Activated T-helper 17 cell treated with anti-CD3 and anti-CD28 coated beads, Interleukin-2, amount 50 U/mL, for 72 hours (primary cell): ENCODE data around the gene UBE2N. TPM values are rescaled to one million over a fixed set of nuclear protein-coding genes. Genes with fewer than 3 reads are reported as not detected.
"Not testable (repeated sequence)": the region's sequence is repeated elsewhere in the genome, so short reads cannot be mapped to it uniquely, and the experiment has no call there.

Experiments used
- ATAC-seq: fragments of 150-1000 bp; cut with Tn5 transposase; replicated peaks from 2 replicates; pipeline ENCODE4 v1.10.0; 2021; ENCODE audit warnings: mild to moderate bottlenecking, moderate library complexity
- H3K27ac Mint-ChIP-seq: one replicate; pipeline ENCODE4 v1.8.0; 2022; ENCODE audit warnings: mixed read lengths
- H3K27me3 Mint-ChIP-seq: one replicate; pipeline ENCODE4 v1.8.0; 2022; ENCODE audit warnings: mixed read lengths
- H3K36me3 Mint-ChIP-seq: one replicate; pipeline ENCODE4 v1.8.0; 2022; ENCODE audit warnings: low read depth, mild to moderate bottlenecking, mixed read lengths
- H3K4me1 Mint-ChIP-seq: one replicate; pipeline ENCODE4 v1.8.0; 2022; ENCODE audit warnings: mixed read lengths
- H3K4me3 Mint-ChIP-seq: one replicate; pipeline ENCODE4 v1.8.0; 2022; ENCODE audit warnings: mild to moderate bottlenecking, mixed read lengths
- H3K9me3 Mint-ChIP-seq: one replicate; pipeline ENCODE4 v1.8.0; 2022; ENCODE audit warnings: mixed read lengths
- total RNA-seq, 2 donors: library from RNA; stranded (reverse); gene quantifications; one replicate each; pipeline ENCODE4 v1.2.3, GENCODE V29; 2022

The UBE2N gene
- total RNA-seq, 2 donors from 2014 or later, result 128 to 252 TPM

- H3K27me3 Mint-ChIP-seq, H3K27ac Mint-ChIP-seq, ATAC-seq, H3K9me3 Mint-ChIP-seq, H3K4me3 Mint-ChIP-seq: not testable (repeated sequence)
- H3K4me1 Mint-ChIP-seq, result peaks cover 25% of the 10 kb centered on the region
- peaks cover 15% of the 10 kb centered on the region for H3K36me3 Mint-ChIP-seq
These were observed 9.7 kb downstream of the UBE2N start for GRCh38 chr12:93432031-93432430.

- no peaks in the 10 kb centered on the region for H3K9me3 Mint-ChIP-seq
- peak overlapping the region; percentile 67 for H3K27ac Mint-ChIP-seq
- H3K4me1 Mint-ChIP-seq, result peaks cover 29% of the 10 kb centered on the region
- H3K36me3 Mint-ChIP-seq, result peaks cover 7% of the 10 kb centered on the region
- no peak for ATAC-seq
- H3K4me3 Mint-ChIP-seq, result peak overlapping the region; percentile 36
- H3K27me3 Mint-ChIP-seq, result no peaks in the 10 kb centered on the region
These were observed 11.5 kb downstream of the UBE2N start for GRCh38 chr12:93430280-93430679.

- Mint-ChIP-seq H3K4me3 (peak overlapping the region; percentile 36), H3K27ac (peak overlapping the region; percentile 67), H3K9me3 (no peaks in the 10 kb centered on the region), H3K4me1 (peaks cover 34% of the 10 kb centered on the region), H3K36me3 (peaks cover 7% of the 10 kb centered on the region), H3K27me3 (no peaks in the 10 kb centered on the region)
- no peak for ATAC-seq
These were observed 11.9 kb downstream of the UBE2N start for GRCh38 chr12:93429852-93430251.

- Mint-ChIP-seq H3K27ac (no peak overlapping the region), H3K4me3 (no peak overlapping the region), H3K4me1 (peaks cover 36% of the 10 kb centered on the region), H3K9me3 (no peaks in the 10 kb centered on the region), H3K27me3 (no peaks in the 10 kb centered on the region), H3K36me3 (peaks cover 7% of the 10 kb centered on the region)
- no peak for ATAC-seq
These were observed 12.3 kb downstream of the UBE2N start for GRCh38 chr12:93429448-93429847.

GRCh38 chr12:93427779-93428564 is 13.8 kb downstream of the UBE2N start:
- no peak for ATAC-seq
- no peaks in the 10 kb centered on the region for H3K27me3 Mint-ChIP-seq
- H3K4me3 Mint-ChIP-seq, result peak overlapping the region; percentile 62
- H3K9me3 Mint-ChIP-seq, result no peaks in the 10 kb centered on the region
- H3K27ac Mint-ChIP-seq, result peak overlapping the region; percentile 7
- H3K36me3 Mint-ChIP-seq, result peaks cover 18% of the 10 kb centered on the region
- peaks cover 47% of the 10 kb centered on the region for H3K4me1 Mint-ChIP-seq

- peak overlapping the region; percentile 62 for H3K4me3 Mint-ChIP-seq
- ATAC-seq, result peak; percentile 81
- H3K27ac Mint-ChIP-seq, result peak overlapping the region; percentile 7
- peaks cover 25% of the 10 kb centered on the region for H3K36me3 Mint-ChIP-seq
- H3K9me3 Mint-ChIP-seq, result no peaks in the 10 kb centered on the region
- peaks cover 57% of the 10 kb centered on the region for H3K4me1 Mint-ChIP-seq
- no peaks in the 10 kb centered on the region for H3K27me3 Mint-ChIP-seq
These were observed 15.3 kb downstream of the UBE2N start for GRCh38 chr12:93426412-93426805.

- peaks cover 25% of the 10 kb centered on the region for H3K36me3 Mint-ChIP-seq
- peak overlapping the region; percentile 62 for H3K4me3 Mint-ChIP-seq
- H3K9me3 Mint-ChIP-seq, result no peaks in the 10 kb centered on the region
These were observed 15.9 kb downstream of the UBE2N start for GRCh38 chr12:93425736-93426411.

GRCh38 chr12:93422050-93422449 is 19.7 kb downstream of the UBE2N start:
- peaks cover 25% of the 10 kb centered on the region for H3K36me3 Mint-ChIP-seq
- H3K9me3 Mint-ChIP-seq, result no peaks in the 10 kb centered on the region
- H3K4me3 Mint-ChIP-seq, result peak overlapping the region; percentile 64
- peaks cover 62% of the 10 kb centered on the region for H3K4me1 Mint-ChIP-seq
- peak overlapping the region; percentile 75 for H3K27ac Mint-ChIP-seq
- ATAC-seq, result no peak
- H3K27me3 Mint-ChIP-seq, result no peaks in the 10 kb centered on the region

More at GRCh38 chr12:93425736-93426411, 15.9 kb downstream of the UBE2N start:
- Mint-ChIP-seq H3K27ac (peak overlapping the region; percentile 7), H3K4me1 (peaks cover 58% of the 10 kb centered on the region), H3K27me3 (no peaks in the 10 kb centered on the region)
- no peak for ATAC-seq

- Mint-ChIP-seq H3K4me3 (peak overlapping the region; percentile 64), H3K4me1 (peaks cover 61% of the 10 kb centered on the region), H3K27me3 (no peaks in the 10 kb centered on the region), H3K36me3 (peaks cover 41% of the 10 kb centered on the region), H3K9me3 (no peaks in the 10 kb centered on the region), H3K27ac (peak overlapping the region; percentile 75)
- ATAC-seq, result no peak
These were observed 22.2 kb downstream of the UBE2N start for GRCh38 chr12:93419388-93420034.

- Mint-ChIP-seq H3K27ac (no peak overlapping the region), H3K4me3 (no peak overlapping the region)
These were observed 23.7 kb downstream of the UBE2N start for GRCh38 chr12:93417967-93418480.

GRCh38 chr12:93415723-93416464 is 25.9 kb downstream of the UBE2N start:
- Mint-ChIP-seq H3K36me3 (peaks cover 37% of the 10 kb centered on the region), H3K4me1 (peaks cover 61% of the 10 kb centered on the region), H3K4me3 (peak overlapping the region; percentile 76), H3K27ac (peak overlapping the region; percentile 94), H3K9me3 (no peaks in the 10 kb centered on the region), H3K27me3 (no peaks in the 10 kb centered on the region)
- peak; percentile 63 for ATAC-seq

More at GRCh38 chr12:93417967-93418480, 23.7 kb downstream of the UBE2N start:
- no peaks in the 10 kb centered on the region for H3K9me3 Mint-ChIP-seq
- ATAC-seq, result no peak
- peaks cover 61% of the 10 kb centered on the region for H3K4me1 Mint-ChIP-seq
- H3K27me3 Mint-ChIP-seq, result no peaks in the 10 kb centered on the region
- H3K36me3 Mint-ChIP-seq, result peaks cover 35% of the 10 kb centered on the region

- Mint-ChIP-seq H3K27me3 (no peaks in the 10 kb centered on the region), H3K9me3 (no peaks in the 10 kb centered on the region), H3K4me3 (no peak overlapping the region), H3K36me3 (peaks cover 65% of the 10 kb centered on the region), H3K4me1 (peaks cover 60% of the 10 kb centered on the region), H3K27ac (peak overlapping the region; percentile 31)
- ATAC-seq, result no peak
These were observed 28.7 kb downstream of the UBE2N start for GRCh38 chr12:93413064-93413463.

- ATAC-seq, H3K4me3 Mint-ChIP-seq, H3K27me3 Mint-ChIP-seq, H3K9me3 Mint-ChIP-seq: not testable (repeated sequence)
- peak overlapping the region; percentile 69 for H3K27ac Mint-ChIP-seq
- H3K36me3 Mint-ChIP-seq, result peaks cover 72% of the 10 kb centered on the region
- peaks cover 66% of the 10 kb centered on the region for H3K4me1 Mint-ChIP-seq
These were observed 29.4 kb downstream of the UBE2N start for GRCh38 chr12:93412396-93412795.

GRCh38 chr12:93411060-93411459 is 30.7 kb downstream of the UBE2N start:
- Mint-ChIP-seq H3K4me1 (peaks cover 62% of the 10 kb centered on the region), H3K27ac (peak overlapping the region; percentile 53), H3K36me3 (peaks cover 85% of the 10 kb centered on the region)
- H3K9me3 Mint-ChIP-seq, ATAC-seq, H3K4me3 Mint-ChIP-seq, H3K27me3 Mint-ChIP-seq: not testable (repeated sequence)
